HG03457 (cell line): ENCODE data around the gene APBB2.
A peak's percentile ranks its signal among the peaks of the same experiment; 100 is the strongest.

ENCODE experiments used
- ATAC-seq: cut with Tn5 transposase; IDR thresholded peaks from one replicate; pipeline ENCODE4 v1.9.1; 2021; ENCODE audit warnings: moderate number of reproducible peaks; ENCODE audit not compliant: unreplicated experiment

The APBB2 gene

GRCh38 chr4:40991908-40992307 is 222.4 kb downstream of the APBB2 start:
- ATAC-seq = peak; percentile 47

- ATAC-seq = no peak
Measured at GRCh38 chr4:40990899-40991265, 223.5 kb downstream of the APBB2 start.

- ATAC-seq = no peak
Measured at GRCh38 chr4:40990236-40990898, 224.0 kb downstream of the APBB2 start.

- no peak for ATAC-seq
Measured at GRCh38 chr4:40987151-40987550, 227.2 kb downstream of the APBB2 start.

- no peak for ATAC-seq
Measured at GRCh38 chr4:40986375-40986774, 228.0 kb downstream of the APBB2 start.

GRCh38 chr4:40984051-40984450 is 230.3 kb downstream of the APBB2 start:
- ATAC-seq = no peak

GRCh38 chr4:40980318-40980883 is 233.9 kb downstream of the APBB2 start:
- ATAC-seq = no peak

GRCh38 chr4:40978548-40978947 is 235.8 kb downstream of the APBB2 start:
- no peak for ATAC-seq

- ATAC-seq = no peak
Measured at GRCh38 chr4:40976343-40976742, 238.0 kb downstream of the APBB2 start.

GRCh38 chr4:40972722-40973121 is 241.6 kb downstream of the APBB2 start:
- ATAC-seq = no peak

GRCh38 chr4:40971338-40971737 is 243.0 kb downstream of the APBB2 start:
- no peak for ATAC-seq

GRCh38 chr4:40969501-40969900 is 244.8 kb downstream of the APBB2 start:
- no peak for ATAC-seq

- ATAC-seq = no peak
Measured at GRCh38 chr4:40967550-40967949, 246.8 kb downstream of the APBB2 start.

GRCh38 chr4:40966091-40966490 is 248.3 kb downstream of the APBB2 start:
- ATAC-seq = no peak

- no peak for ATAC-seq
Measured at GRCh38 chr4:40963897-40964478, 250.4 kb downstream of the APBB2 start.

GRCh38 chr4:40962551-40963180 is 251.7 kb downstream of the APBB2 start:
- no peak for ATAC-seq

GRCh38 chr4:40960941-40961340 is 253.4 kb downstream of the APBB2 start:
- no peak for ATAC-seq

- no peak for ATAC-seq
Measured at GRCh38 chr4:40957281-40957680, 257.1 kb downstream of the APBB2 start.

- ATAC-seq = no peak
Measured at GRCh38 chr4:40956721-40957255, 257.6 kb downstream of the APBB2 start.

GRCh38 chr4:40954088-40954668 is 260.2 kb downstream of the APBB2 start:
- ATAC-seq = no peak

GRCh38 chr4:40953283-40954087 is 260.9 kb downstream of the APBB2 start:
- no peak for ATAC-seq
